ENCODE data around the gene DUSP15. TPM values are rescaled to one million over a fixed set of nuclear protein-coding genes. Genes with fewer than 3 reads are reported as not detected.

DUSP15 gene
- total and polyA plus RNA-seq, 3 donors from 2014 or later: 175 to 274 (median 182) TPM

Small RNAs within 50 kb of the gene (small RNA-seq; reads per million reads assigned to genes)
- gene RNU1-94P: 0 to 0.09 reads per million in 2 donors

Other genes with a start within 250 kb of the DUSP15 start
- 1 to 10 TPM; 6.0 to 6.1 TPM for gene COX4I2, start 232.6 kb downstream of the DUSP15 start, total RNA-seq
- gene COX4I2, start 232.6 kb downstream of the DUSP15 start, polyA plus RNA-seq (ENCODE audit: insufficient read depth, low read depth, low replicate concordance): 2.2 TPM
- gene BCL2L1, start 147.7 kb downstream of the DUSP15 start, total RNA-seq: 10 to 100 TPM; 83.0 to 84.7 TPM
- gene BCL2L1, start 147.7 kb downstream of the DUSP15 start, polyA plus RNA-seq (ENCODE audit: insufficient read depth, low read depth, low replicate concordance): 122 TPM
- 10 to 100 TPM; 39.7 to 52.5 TPM for gene TPX2, start 131.2 kb downstream of the DUSP15 start, total RNA-seq
- 74.6 TPM for gene TPX2, start 131.2 kb downstream of the DUSP15 start, polyA plus RNA-seq (ENCODE audit: insufficient read depth, low read depth, low replicate concordance)
- 1 to 10 TPM; 1.2 to 1.3 TPM for gene MYLK2, start 51.2 kb downstream of the DUSP15 start, total RNA-seq
- gene MYLK2, start 51.2 kb downstream of the DUSP15 start, polyA plus RNA-seq (ENCODE audit: insufficient read depth, low read depth, low replicate concordance): 1.6 TPM
- 1 to 10 TPM; 4.3 to 4.4 TPM for gene FOXS1, start 24.9 kb downstream of the DUSP15 start, total RNA-seq
- 10.0 TPM for gene FOXS1, start 24.9 kb downstream of the DUSP15 start, polyA plus RNA-seq (ENCODE audit: insufficient read depth, low read depth, low replicate concordance)
- gene TTLL9, start 107 bp upstream of the DUSP15 start, total RNA-seq: 10 to 100 TPM in 1 of 2 donors, 1 to 10 TPM in 1; 8.7 to 19.1 TPM
- gene TTLL9, start 107 bp upstream of the DUSP15 start, polyA plus RNA-seq (ENCODE audit: insufficient read depth, low read depth, low replicate concordance): 32.7 TPM
- gene PDRG1, start 81.5 kb upstream of the DUSP15 start, total RNA-seq: 10 to 100 TPM; 27.0 to 37.5 TPM
- 70.1 TPM for gene PDRG1, start 81.5 kb upstream of the DUSP15 start, polyA plus RNA-seq (ENCODE audit: insufficient read depth, low read depth, low replicate concordance)
- under 1 TPM; 0.25 to 0.39 TPM for gene XKR7, start 97.6 kb upstream of the DUSP15 start, total RNA-seq
- 0.96 TPM for gene XKR7, start 97.6 kb upstream of the DUSP15 start, polyA plus RNA-seq (ENCODE audit: insufficient read depth, low read depth, low replicate concordance)
- 1 to 10 TPM; 2.7 to 3.0 TPM for gene CCM2L, start 139.9 kb upstream of the DUSP15 start, total RNA-seq
- 3.5 TPM for gene CCM2L, start 139.9 kb upstream of the DUSP15 start, polyA plus RNA-seq (ENCODE audit: insufficient read depth, low read depth, low replicate concordance)
- 1 to 10 TPM; 1.3 to 4.5 TPM for gene HCK, start 181.7 kb upstream of the DUSP15 start, total RNA-seq
- 8.9 TPM for gene HCK, start 181.7 kb upstream of the DUSP15 start, polyA plus RNA-seq (ENCODE audit: insufficient read depth, low read depth, low replicate concordance)
- gene TM9SF4, start 239.2 kb upstream of the DUSP15 start, total RNA-seq: 10 to 100 TPM; 54.3 to 55.8 TPM
- gene TM9SF4, start 239.2 kb upstream of the DUSP15 start, polyA plus RNA-seq (ENCODE audit: insufficient read depth, low read depth, low replicate concordance): 53.2 TPM